Sciatic nerve (tissue), 1 donor: Measurements from ENCODE around the gene CFAP97D1. TPM values are rescaled to one million over a fixed set of nuclear protein-coding genes. Genes with fewer than 3 reads are reported as not detected.

Experiments used
- total RNA-seq: library from RNA; stranded (reverse); fragmentation: NEBNext Ultra II Directional; extraction: Animal tissue kit (Norgen Biotek cat#: 25700); gene quantifications from one replicate; pipeline ENCODE4 v1.2.1, GENCODE V29; 2021
- donor health status: DM: no; HTN: no; CAD: no.

The CFAP97D1 gene
- total RNA-seq, 1 donor from 2014 or later, result not detected

Other genes starting within 250 kb of the CFAP97D1 start
- 7.1 TPM for gene ETV4, start 234.1 kb upstream of the CFAP97D1 start, total RNA-seq
- 19.5 TPM for gene MEOX1, start 118.5 kb upstream of the CFAP97D1 start, total RNA-seq
- not detected for gene SOST, start 21.6 kb upstream of the CFAP97D1 start, total RNA-seq
- 54.1 TPM for gene DUSP3, start 1.5 kb upstream of the CFAP97D1 start, total RNA-seq
- 13.8 TPM for gene MPP3, start 52.7 kb downstream of the CFAP97D1 start, total RNA-seq
- 22.8 TPM for gene CD300LG, start 66.7 kb downstream of the CFAP97D1 start, total RNA-seq
- 4.6 TPM for gene MPP2, start 127.1 kb downstream of the CFAP97D1 start, total RNA-seq
- not detected for gene PPY, start 162.0 kb downstream of the CFAP97D1 start, total RNA-seq
- not detected for gene PYY, start 173.5 kb downstream of the CFAP97D1 start, total RNA-seq
- gene NAGS, start 224.2 kb downstream of the CFAP97D1 start, total RNA-seq, result 0.58 TPM
- 17.7 TPM for gene TMEM101, start 234.5 kb downstream of the CFAP97D1 start, total RNA-seq